ENCODE data around the gene CACNA1D.
A peak's percentile ranks its signal among the peaks of the same experiment; 100 is the strongest.

The CACNA1D gene

GRCh38 chr3:53485675-53486403 is 8.6 kb upstream of the CACNA1D start:
- Mint-ChIP-seq H3K36me3 (no peaks in the 10 kb centered on the region), H3K27me3 (peaks cover 8% of the 10 kb centered on the region), H3K4me3 (no peak overlapping the region), H3K9me3 (no peaks in the 10 kb centered on the region), H3K27ac (no peak overlapping the region), H3K4me1 (no peaks in the 10 kb centered on the region)
- DNase-seq (ENCODE audit: low spot score in 2 of 2): no peak
- ATAC-seq (ENCODE audit: low read depth): no peak

GRCh38 chr3:53486961-53487654 is 7.3 kb upstream of the CACNA1D start:
- DNase-seq (ENCODE audit: low spot score in 2 of 2): no peak
- no peaks in the 10 kb centered on the region for H3K4me1 Mint-ChIP-seq
- no peak overlapping the region for H3K27ac Mint-ChIP-seq
- H3K27me3 Mint-ChIP-seq: peaks cover 12% of the 10 kb centered on the region
- no peak overlapping the region for H3K4me3 Mint-ChIP-seq
- no peak for ATAC-seq (ENCODE audit: low read depth)
- H3K9me3 Mint-ChIP-seq: no peaks in the 10 kb centered on the region
- no peaks in the 10 kb centered on the region for H3K36me3 Mint-ChIP-seq

- Mint-ChIP-seq H3K4me1 (no peaks in the 10 kb centered on the region), H3K9me3 (no peaks in the 10 kb centered on the region), H3K36me3 (no peaks in the 10 kb centered on the region), H3K27me3 (peaks cover 16% of the 10 kb centered on the region), H3K4me3 (no peak overlapping the region), H3K27ac (no peak overlapping the region)
- ATAC-seq (ENCODE audit: low read depth): no peak
- no peak for DNase-seq (ENCODE audit: low spot score in 2 of 2)
These were observed 5.0 kb upstream of the CACNA1D start for GRCh38 chr3:53489386-53489785.

- H3K4me3 Mint-ChIP-seq: no peak overlapping the region
- no peak overlapping the region for H3K27ac Mint-ChIP-seq
- no peaks in the 10 kb centered on the region for H3K9me3 Mint-ChIP-seq
- DNase-seq (ENCODE audit: low spot score in 2 of 2): no peak
- H3K4me1 Mint-ChIP-seq: no peaks in the 10 kb centered on the region
- no peaks in the 10 kb centered on the region for H3K36me3 Mint-ChIP-seq
- H3K27me3 Mint-ChIP-seq: peaks cover 14% of the 10 kb centered on the region
- ATAC-seq (ENCODE audit: low read depth): no peak
These were observed 4.5 kb upstream of the CACNA1D start for GRCh38 chr3:53489787-53490458.

- Mint-ChIP-seq H3K9me3 (no peaks in the 10 kb centered on the region), H3K4me3 (no peak overlapping the region), H3K27me3 (peaks cover 14% of the 10 kb centered on the region), H3K27ac (no peak overlapping the region), H3K4me1 (no peaks in the 10 kb centered on the region), H3K36me3 (no peaks in the 10 kb centered on the region)
- no peak for ATAC-seq (ENCODE audit: low read depth)
- no peak for DNase-seq (ENCODE audit: low spot score in 2 of 2)
These were observed 3.9 kb upstream of the CACNA1D start for GRCh38 chr3:53490459-53490968.

GRCh38 chr3:53491276-53491675 is 3.1 kb upstream of the CACNA1D start:
- ATAC-seq (ENCODE audit: low read depth): no peak
- H3K4me3 Mint-ChIP-seq: no peak overlapping the region
- no peak for DNase-seq (ENCODE audit: low spot score in 2 of 2)
- no peak overlapping the region for H3K27ac Mint-ChIP-seq
- peaks cover 16% of the 10 kb centered on the region for H3K27me3 Mint-ChIP-seq
- H3K36me3 Mint-ChIP-seq: no peaks in the 10 kb centered on the region
- H3K4me1 Mint-ChIP-seq: peaks cover 4% of the 10 kb centered on the region
- H3K9me3 Mint-ChIP-seq: no peaks in the 10 kb centered on the region

GRCh38 chr3:53493595-53493962 is 832 bp upstream of the CACNA1D start:
- Mint-ChIP-seq H3K27me3 (peaks cover 24% of the 10 kb centered on the region), H3K36me3 (no peaks in the 10 kb centered on the region), H3K9me3 (no peaks in the 10 kb centered on the region), H3K4me1 (peaks cover 11% of the 10 kb centered on the region), H3K27ac (no peak overlapping the region), H3K4me3 (peak overlapping the region; percentile 54)
- ATAC-seq (ENCODE audit: low read depth) (no peak), DNase-seq (ENCODE audit: low spot score in 2 of 2) (no peak)

GRCh38 chr3:53495146-53495519 is 722 bp downstream of the CACNA1D start:
- no peak overlapping the region for H3K27ac Mint-ChIP-seq
- H3K4me3 Mint-ChIP-seq: peak overlapping the region; percentile 74
- no peak for ATAC-seq (ENCODE audit: low read depth)
- H3K27me3 Mint-ChIP-seq: peaks cover 22% of the 10 kb centered on the region
- H3K4me1 Mint-ChIP-seq: peaks cover 11% of the 10 kb centered on the region
- no peaks in the 10 kb centered on the region for H3K9me3 Mint-ChIP-seq
- no peak for DNase-seq (ENCODE audit: low spot score in 2 of 2)
- no peaks in the 10 kb centered on the region for H3K36me3 Mint-ChIP-seq

- peak; percentile 7 to 31 for DNase-seq (ENCODE audit: low spot score in 2 of 2)
- Mint-ChIP-seq H3K4me3 (peak overlapping the region; percentile 74), H3K27ac (no peak overlapping the region), H3K27me3 (peaks cover 19% of the 10 kb centered on the region), H3K9me3 (no peaks in the 10 kb centered on the region), H3K4me1 (peaks cover 11% of the 10 kb centered on the region), H3K36me3 (no peaks in the 10 kb centered on the region)
- peak; percentile 56 for ATAC-seq (ENCODE audit: low read depth)
These were observed 1.3 kb downstream of the CACNA1D start for GRCh38 chr3:53495520-53496391.

GRCh38 chr3:53496392-53496670 is 1.9 kb downstream of the CACNA1D start:
- ATAC-seq (ENCODE audit: low read depth) (no peak), DNase-seq (ENCODE audit: low spot score in 2 of 2) (no peak)
- H3K4me3 Mint-ChIP-seq: no peak overlapping the region
- H3K36me3 Mint-ChIP-seq: no peaks in the 10 kb centered on the region
- H3K9me3 Mint-ChIP-seq: no peaks in the 10 kb centered on the region
- peaks cover 11% of the 10 kb centered on the region for H3K4me1 Mint-ChIP-seq
- no peak overlapping the region for H3K27ac Mint-ChIP-seq
- H3K27me3 Mint-ChIP-seq: peaks cover 19% of the 10 kb centered on the region

- peaks cover 15% of the 10 kb centered on the region for H3K27me3 Mint-ChIP-seq
- H3K27ac Mint-ChIP-seq: no peak overlapping the region
- H3K9me3 Mint-ChIP-seq: no peaks in the 10 kb centered on the region
- H3K4me3 Mint-ChIP-seq: no peak overlapping the region
- ATAC-seq (ENCODE audit: low read depth) (no peak), DNase-seq (ENCODE audit: low spot score in 2 of 2) (no peak)
- no peaks in the 10 kb centered on the region for H3K36me3 Mint-ChIP-seq
- peaks cover 11% of the 10 kb centered on the region for H3K4me1 Mint-ChIP-seq
These were observed 2.6 kb downstream of the CACNA1D start for GRCh38 chr3:53496984-53497383.

- no peaks in the 10 kb centered on the region for H3K9me3 Mint-ChIP-seq
- H3K4me3 Mint-ChIP-seq: no peak overlapping the region
- DNase-seq (ENCODE audit: low spot score in 2 of 2): no peak
- ATAC-seq (ENCODE audit: low read depth): no peak
- H3K27ac Mint-ChIP-seq: no peak overlapping the region
- H3K4me1 Mint-ChIP-seq: peaks cover 11% of the 10 kb centered on the region
- no peaks in the 10 kb centered on the region for H3K36me3 Mint-ChIP-seq
- H3K27me3 Mint-ChIP-seq: peaks cover 11% of the 10 kb centered on the region
These were observed 4.6 kb downstream of the CACNA1D start for GRCh38 chr3:53498806-53499641.

- Mint-ChIP-seq H3K4me1 (peaks cover 11% of the 10 kb centered on the region), H3K9me3 (no peaks in the 10 kb centered on the region), H3K27me3 (peaks cover 11% of the 10 kb centered on the region), H3K4me3 (no peak overlapping the region), H3K36me3 (no peaks in the 10 kb centered on the region), H3K27ac (no peak overlapping the region)
- DNase-seq (ENCODE audit: low spot score in 2 of 2) (no peak), ATAC-seq (ENCODE audit: low read depth) (no peak)
These were observed 5.9 kb downstream of the CACNA1D start for GRCh38 chr3:53500165-53500777.

All from memory B cell (primary cell).